ENCODE results near the gene IQCK.
"Not testable (repeated sequence)": the region's sequence is repeated elsewhere in the genome, so short reads cannot be mapped to it uniquely, and the experiment has no call there.

Gene IQCK

DNA sequence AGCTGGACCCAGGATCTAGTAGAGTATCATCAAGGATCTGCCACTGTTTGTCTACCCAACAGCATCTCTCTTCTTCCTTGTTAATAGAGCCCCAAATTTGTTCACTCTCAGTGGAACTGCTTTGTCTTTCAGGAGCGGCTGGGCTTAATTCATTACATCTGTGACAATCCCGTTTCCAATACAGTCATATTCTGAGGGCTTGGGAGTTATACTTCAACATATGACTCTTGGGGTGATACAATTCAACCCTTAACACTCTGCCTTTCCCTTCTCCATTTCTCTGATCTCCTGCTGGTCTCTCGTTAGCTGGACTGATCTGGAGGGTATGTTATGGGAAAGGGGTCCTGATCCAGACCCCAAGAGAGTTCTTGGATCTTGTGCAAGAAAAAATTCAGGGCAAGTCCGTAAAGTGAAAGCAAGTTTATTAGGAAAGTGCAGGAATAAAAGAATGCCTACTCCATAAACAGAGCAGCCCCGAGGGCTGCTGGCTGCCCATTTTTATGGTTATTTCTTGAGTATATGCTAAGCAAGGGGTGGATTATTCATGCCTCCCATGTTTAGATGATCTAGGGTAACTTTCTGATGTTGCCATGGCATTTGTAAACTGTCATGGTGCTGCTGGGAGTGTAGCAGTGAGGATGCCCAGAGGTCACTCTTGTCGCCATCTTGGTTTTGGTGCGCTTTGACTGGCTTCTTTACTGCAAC lies 42.4 kb downstream of the IQCK start:
- DNase-seq: no peak

DNA sequence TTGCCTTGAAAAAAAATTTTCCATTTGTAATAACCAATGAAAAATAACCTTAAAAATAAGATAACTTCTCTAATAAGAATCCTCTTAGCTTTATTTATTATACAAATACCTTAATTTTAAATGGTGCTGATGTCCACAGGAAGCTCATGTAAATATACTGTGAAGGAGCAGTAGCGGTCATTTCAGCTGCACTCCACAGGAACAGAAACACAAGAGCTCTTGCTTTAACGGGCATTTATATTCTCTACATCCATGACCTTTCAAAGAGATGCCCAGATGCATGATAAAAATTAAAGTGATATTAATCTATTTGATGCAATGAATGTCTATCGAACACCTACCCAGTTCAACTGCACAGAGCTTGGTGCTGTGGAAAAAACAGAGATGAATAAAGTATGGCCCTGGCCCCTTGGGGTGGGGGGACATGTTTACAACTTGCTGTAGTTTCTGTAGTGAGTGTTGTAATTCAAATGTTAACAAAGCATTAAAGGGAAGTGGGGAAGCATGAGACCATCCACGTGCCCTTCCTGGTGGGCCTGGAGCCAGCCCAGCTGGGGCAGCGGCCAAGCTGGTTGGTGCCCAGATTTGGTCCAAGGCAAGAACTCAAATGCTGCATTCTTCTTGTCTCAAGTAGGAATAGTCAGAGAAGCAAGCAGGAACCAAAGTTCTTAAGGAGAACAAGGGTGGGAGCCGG lies 47.9 kb downstream of the IQCK start:
- DNase-seq: no peak

DNA sequence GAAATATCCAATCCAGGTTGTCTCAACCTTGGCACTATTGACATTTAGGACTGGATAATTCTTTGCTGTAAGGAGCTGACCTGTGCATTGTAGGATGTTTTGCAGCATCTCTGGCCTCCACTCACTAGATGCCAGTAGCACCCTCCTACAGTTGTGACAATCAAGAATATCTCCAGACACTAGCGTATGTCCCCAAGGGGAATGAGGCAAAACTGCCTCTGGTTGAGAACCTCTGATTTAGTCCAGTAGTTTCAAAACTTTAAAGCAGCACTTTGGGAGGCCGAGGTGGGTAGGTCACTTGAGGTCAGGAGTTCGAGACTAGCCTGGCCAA lies 48.4 kb downstream of the IQCK start:
- no peak for DNase-seq

DNA sequence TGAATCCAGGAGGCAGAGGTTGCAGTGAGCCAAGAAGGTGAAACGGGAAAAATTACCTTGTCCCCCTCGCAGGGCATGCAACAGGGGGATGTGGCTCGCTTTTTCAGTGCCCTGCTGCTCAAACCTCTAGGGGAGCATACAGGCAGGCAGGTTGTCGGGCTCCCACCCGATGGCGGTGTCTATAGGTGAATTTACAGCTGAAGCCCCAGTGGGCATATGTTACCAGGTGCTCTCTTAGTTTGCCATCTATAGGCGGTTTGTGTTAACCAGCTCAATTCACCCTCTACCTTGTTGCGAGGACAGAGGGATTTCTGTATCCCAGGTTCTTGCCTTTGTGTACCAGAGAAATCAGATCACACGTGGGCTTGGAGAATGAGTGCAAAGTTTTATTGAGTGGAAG lies 48.9 kb downstream of the IQCK start:
- no peak for DNase-seq

DNA sequence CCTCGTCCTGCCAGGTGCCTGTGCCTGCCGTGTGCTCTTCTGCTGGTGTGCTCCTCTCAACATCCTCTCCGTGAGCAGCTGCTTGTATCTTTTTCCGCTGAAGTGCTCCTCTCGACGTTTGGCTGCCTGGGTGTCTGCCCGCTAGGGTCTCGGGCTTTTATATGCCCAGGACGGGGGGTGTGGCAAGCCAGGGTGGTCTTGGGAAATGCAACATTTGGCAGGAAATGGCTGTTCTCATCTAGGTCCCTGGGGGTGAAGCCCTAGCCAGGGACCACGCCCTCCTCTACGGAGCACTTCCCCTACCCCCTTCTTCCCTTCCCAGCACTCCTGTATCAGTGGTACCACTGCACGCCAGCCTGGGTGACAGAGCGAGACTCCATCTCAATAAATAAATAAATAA lies 49.4 kb downstream of the IQCK start:
- DNase-seq: no peak

DNA sequence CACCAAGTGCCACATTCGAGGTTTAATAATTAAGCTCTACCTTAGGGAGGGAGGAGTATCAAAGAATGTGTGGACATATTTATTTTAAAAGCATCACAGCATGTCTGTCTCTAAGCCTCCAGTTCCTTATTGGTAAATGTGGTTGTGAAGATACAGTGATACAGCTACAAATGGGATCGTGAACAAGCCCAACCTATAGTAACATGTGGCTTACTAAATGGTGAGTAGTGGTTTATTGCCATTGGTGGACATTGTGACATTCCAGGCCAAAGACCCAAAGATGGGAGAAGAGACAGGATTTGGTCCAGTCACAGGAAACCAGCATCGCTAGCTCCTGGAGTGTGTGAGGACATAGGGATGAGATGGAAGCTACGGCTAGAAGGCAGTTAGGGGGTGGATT lies 51.2 kb downstream of the IQCK start:
- DNase-seq: no peak

DNA sequence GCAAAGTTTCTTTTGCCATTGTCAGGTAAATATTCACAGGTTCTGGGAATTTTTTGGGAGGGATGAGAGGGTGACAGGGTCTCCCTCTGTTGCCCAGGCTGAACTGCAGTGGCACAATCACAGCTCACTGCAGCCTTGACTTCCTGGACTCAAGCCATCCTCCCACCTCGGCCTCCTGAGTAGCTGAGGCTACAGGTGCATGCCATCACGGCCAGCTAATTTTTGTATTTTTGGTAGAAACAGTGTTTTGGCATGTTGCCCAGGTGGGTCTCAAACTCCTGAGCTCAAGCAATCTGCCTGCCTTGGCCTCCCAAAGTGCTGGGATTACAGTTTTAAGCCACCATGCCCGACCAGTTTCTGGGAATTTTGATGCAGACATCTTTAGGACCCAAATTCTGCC lies 53.0 kb downstream of the IQCK start:
- no peak for DNase-seq

DNA sequence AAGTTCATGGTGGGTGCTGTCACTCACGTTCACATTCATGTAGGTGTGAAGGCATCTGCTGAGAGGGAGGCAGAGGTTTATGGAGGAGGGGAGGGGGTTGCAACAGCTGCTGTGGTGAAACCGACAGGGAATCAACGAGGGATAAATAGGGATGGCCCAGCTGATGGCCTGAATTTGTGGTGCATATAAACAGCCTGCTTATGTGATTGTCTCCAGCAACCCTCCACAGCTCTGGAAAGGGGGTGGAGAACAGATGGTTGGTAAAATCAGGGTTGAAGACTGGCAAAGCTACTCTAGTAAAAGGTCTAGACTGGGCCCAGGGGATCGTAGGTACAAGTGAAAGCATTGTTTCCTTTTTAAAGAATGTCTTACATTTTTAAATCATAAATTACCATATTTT lies 53.7 kb downstream of the IQCK start:
- DNase-seq: no peak

DNA sequence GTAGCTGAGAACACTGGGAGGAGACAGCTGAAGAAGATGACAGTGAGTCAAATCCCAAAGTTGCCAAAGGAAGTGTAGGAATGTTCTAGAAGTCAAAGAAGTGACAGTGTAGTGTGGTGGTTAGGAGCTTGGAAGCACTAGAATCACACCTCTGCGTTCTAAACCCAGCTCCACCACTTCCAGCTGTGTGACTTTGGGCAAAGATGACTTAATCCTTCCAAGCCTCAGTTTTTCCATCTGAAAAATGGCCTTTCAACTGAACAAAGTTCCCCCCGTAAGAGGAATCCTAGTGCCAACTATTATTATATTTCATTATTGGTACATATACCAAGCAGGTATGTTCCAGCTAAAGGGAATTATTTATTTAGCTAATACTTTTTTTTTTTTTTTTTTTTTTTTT lies 56.0 kb downstream of the IQCK start:
- DNase-seq: no peak

DNA sequence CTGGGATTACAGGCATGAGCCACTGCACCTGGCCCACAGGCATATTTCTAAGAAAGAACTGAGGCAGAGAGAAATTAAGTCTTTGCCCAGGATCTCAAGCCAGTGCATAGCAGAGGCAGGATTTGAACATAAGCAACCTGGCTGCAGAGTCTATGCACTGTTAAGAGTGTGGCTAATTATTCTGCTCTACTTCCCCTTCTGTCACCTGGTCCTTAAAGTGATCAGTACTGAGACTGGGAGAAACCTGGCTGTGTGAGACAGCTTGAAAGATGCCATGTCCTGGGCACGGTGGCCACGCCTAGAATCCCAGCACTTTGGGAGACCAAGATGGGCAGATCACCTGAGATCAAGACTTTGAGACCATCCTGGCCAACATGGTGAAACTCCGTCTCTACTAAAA lies 58.1 kb downstream of the IQCK start:
- DNase-seq: no peak

DNA sequence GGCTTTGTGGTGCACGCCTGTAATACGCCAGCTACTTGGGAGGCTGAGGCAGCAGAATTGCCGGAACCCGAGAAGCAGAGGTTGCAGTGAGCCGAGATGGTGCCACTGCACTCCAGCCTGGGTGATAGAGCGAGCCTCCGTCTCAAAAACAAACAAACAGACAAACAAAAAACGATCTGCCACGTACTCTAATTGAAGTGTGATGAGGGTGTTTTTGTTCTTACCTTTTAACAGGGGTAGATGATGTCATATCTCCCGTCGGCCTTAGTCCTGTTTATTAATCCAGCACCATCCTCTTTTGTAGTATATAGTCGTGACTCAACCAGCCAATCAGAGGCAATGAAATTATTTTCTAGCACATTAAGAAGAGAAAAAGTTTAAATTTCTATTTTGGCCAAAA lies 58.5 kb downstream of the IQCK start:
- DNase-seq: no peak

DNA sequence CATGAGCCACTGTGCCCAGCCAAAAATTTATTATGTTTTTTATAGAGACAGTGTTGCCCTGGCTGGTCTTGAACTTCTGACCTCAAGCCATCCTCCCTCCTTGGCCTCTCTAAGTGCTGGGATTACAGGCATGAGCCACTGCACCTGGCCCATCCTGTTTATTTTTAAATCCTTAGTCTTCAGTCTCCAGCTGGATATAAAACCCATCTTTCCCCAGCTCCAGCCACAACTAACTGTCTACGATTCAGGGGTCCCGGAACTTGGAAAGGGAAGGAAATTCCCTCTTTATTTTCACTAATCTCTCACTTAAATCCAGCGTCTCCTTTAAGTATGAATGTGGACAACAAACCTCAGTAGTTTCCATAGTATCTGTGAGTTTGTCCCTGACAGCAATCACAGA lies 62.2 kb downstream of the IQCK start:
- no peak for DNase-seq

DNA sequence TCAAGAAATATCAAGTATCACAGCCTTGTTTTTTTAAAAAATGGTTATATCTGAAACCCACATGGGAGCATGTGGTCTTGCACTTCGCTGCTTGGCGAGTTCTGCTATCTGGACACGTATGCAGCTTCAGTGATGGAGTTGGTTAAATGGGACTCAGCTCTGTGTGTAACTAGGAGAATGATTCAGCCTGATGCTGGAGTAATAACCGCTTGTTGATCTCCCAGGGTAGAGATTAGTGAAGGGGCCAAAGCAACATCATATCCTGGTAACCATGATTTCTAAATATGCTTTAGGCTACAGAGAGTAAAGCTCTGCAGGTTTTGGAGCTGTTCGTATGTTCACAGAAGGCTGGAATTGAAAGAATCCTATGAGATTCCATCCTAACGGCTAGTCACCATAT lies 63.2 kb downstream of the IQCK start:
- DNase-seq: no peak

DNA sequence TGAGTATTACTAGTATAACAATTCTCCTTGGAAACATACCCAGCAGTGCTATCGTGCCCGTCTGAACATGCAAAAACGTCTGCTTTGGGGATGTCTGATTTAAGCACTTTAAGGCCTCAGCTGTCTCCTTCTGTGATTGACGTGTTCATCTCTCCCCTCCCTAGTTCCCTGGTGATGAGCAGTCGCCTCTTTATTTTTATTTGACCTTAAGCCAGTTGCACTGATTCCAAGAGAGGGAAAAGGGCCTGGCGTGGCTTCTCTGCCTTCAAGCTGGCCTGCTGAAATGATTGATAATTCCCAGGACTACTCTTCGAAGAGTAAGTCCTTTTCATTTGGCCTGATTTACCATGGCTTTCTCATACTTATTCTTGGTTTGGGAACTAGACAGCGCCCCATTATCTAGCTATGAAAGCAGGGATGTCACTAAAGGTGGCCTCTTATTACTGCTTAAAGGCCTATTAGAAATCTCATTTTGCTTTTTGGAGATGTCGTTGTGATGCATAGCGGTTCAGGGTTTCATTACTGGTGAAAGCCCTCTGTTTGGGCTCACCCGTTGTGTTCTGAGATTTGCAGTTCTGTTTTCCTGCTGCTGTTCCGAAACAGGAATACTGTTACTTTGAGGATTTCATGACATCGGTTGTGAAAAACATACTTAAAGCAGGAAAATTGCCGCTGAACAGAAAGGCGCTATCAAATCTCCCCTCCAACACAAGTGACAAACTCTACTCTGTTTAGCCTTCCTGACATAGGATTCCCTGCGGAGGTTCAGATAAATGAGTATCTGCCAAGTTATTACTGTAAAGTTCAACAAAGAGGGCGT lies 65.5 kb downstream of the IQCK start:
- no peak for DNase-seq

DNA sequence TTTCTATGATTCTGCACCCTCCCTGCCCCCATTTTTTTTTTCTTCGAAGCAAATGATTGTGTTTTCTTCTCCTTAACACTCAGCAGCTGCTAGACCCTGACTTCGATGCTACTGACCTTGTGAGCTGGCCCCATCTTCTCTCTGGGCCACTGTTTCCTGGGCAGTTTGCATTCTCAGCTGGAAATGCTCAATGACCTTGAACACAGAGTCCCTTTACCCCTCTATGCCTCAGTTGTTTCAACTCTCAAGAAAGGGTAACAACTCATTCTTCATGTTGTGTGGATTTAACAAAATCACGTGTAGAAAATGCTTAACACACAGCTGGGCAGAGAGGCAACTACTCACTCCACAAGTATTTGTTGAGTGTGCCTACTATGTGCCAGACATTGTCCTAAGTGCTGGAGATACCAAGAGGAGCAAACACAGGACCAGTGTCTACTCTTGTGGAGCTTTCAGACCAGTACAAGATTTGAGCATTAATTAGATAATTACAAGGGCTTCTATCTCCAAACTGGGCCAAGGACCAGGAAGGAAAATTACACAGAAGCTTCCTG lies 66.2 kb downstream of the IQCK start:
- DNase-seq: no peak

DNA sequence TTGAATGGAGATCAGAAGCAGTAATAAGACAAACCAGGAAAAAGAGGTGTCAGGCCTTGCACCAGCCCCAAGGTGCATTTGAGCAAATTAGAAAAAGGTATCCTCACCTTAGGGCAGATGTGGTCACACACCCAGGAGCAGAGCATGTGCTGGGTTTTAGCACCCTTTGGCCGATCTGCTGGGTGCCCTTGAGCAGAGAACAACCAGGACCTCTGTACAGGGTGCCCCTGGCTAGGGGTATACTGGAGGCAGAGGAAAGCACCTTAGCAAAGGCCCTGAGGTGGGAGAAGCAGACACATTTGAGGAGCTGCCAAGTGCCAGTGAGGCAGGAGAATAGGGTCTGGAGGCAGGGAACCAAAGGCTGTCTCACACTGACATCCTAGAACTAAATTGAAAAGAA lies 67.0 kb downstream of the IQCK start:
- DNase-seq: no peak

DNA sequence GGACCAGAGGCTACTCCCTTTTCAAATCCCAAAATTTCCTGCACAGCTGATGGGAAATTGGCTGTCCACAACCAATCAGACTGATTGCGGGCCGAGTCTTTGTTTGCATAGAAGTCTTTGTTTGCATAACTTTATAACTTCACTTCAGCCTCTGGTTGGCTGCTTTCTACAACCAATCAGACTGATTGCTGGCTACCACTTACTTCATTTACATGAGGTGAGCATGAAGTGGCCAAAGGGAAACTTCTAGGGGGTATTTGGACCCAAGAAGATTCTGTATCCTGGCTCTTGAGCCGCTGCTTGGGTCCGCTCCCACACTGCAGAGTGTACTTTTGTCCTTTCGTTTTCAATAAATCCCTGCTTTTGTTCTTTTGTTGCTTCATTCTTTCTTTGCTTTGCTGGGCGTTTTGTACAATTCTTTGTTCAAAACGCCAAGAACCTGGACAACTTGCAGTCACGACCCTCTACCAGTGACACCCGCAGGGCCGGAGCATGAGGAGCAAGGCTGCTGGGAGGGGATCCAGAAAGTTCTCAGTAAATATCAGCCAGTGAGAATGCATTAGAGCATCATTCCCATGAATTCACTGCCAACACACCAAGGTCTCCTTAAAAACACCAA lies 67.5 kb downstream of the IQCK start:
- DNase-seq: no peak

DNA sequence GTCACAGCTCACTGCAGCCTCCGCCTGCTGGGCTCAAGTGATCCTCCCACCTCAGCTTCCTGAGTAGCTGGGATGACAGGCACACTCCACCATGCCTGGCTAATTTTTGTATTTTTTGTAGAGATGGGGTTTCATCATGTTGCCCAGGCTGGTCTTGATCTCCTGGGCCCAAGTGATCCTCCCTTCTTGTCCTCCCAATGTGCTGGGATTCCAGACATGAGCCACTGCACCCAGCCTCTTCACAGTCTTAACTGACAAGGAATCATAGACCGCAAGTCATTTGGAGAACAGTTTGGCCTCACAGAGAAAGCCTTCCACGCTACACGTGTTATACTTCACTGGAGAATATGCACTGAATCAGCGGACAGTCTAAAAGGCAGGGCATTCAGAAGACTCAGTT lies 83.3 kb downstream of the IQCK start:
- DNase-seq: not testable (repeated sequence)

DNA sequence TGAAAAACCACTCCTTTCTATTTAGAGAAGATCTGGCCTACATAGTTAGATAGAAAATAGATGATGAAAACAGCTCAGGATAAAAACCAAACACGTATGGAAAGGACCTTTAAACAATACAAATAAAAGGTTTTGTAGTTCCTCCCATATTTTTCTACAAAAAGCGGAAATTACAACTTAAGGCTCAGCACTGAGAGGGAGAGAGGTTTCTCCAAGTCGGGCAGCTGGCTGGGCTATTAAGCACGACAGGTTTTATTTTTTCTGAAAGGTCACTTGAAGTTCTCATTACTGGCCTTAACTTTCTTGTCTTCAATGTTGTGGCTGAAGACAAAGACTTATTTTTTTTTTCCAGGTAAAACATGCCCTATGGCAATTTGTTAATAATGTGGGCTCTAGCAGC lies 83.8 kb downstream of the IQCK start:
- DNase-seq: not testable (repeated sequence)

DNA sequence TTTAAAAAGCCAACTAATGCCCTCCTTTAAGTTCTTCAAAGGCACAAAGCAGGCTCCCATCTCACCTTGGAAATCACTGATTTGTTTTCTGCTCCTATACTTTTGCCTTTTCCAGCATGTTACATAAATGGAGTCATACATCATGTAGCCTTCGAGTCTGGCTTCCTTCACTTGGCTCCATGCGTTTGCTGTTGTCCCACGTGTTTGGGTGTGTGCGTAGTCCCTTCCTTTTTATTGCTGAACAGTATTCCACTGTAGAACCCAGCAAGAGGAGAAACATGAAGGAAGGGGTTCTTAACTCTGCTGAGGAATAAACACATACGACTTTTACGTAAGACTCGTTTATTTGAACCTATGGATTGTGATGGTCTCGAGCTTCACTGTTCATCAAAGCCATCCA lies 84.5 kb downstream of the IQCK start:
- DNase-seq: no peak

DNA sequence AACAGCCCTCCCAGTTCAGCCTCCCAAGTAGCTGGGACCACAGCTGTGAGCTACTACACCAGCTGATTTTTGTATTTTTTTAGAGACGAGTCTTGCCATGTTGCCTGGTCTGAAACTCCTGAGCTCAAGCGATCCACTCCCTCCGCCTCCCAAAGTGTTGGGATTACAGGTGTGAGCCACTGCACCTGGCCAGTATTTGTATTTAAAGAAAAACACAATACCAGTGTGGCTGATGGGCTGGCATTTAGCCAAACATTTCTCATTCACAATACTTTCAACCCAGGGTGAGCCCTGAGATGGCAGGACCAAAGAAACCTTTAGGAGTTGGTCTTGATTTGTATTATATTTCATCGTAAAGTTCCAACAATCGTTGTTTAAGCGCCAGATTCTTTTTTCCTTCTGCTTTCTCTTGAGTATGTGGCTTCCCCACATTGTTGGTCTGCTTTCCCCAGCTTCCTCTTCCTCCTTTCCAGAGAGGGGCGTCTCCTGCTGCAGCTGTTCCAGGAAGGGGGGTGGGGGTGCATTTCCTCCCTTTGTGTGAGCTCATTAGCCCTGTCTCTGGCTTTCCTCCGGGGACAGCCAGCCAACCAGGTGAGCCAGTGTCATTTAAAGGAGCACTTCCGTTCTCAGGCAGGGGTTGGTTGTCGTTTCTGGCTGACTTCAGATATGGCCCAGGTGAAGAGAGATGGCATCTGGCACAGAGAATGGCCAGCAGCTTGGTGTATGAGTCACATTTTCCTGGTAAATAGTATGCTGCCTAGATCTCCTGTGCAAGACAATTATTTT lies 86.7 kb downstream of the IQCK start:
- peak; percentile 61 to 72 for DNase-seq

DNA sequence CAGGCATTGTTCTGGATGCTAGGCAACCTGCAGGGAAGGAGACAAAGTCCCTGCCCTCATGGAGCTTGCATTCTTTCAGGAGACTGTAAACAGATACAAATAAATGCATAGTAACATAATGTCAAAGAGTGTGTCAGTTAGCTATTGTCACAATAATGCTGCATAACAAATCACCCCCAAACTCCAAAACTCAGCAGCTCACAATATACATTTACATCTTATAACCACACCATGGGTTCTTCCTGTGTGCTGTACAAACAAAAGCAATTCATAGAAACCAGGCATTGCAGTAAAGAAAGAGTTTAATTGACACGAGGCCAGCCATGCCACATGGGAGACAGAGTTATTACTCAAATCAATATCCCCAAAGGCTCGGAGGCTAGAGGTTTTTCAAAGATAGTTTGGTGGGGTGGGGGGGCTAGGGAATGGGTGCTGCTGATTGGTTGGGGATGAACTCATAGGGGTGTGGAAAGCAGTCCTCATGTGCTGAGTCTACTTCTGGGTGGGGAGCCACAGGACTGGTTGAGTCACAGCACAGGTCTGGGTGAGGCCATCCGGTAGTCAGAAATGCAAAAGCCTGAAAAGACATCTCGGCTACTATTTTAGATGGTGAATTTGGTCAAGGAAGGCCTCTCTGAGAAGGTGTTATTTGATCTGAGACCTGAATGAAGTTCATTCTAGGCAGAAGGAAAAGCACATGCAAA lies 87.5 kb downstream of the IQCK start:
- DNase-seq: no peak

All from NCI-H187 (cell line).